NCI-H226 (cell line): ENCODE measurements around the gene TMEM47.

Source experiments
- DNase-seq: peaks from one replicate; pipeline ENCODE4 v3.0.0-alpha.2; 2015

Gene TMEM47

GRCh38 chrX:34656842-34657725, at the start of gene TMEM47:
TMEM47 (minus strand) TSS chrX:34657285; CDS start chrX:34657029, 256 bp downstream.
- DNase-seq = no peak

- no peak for DNase-seq
Measured at GRCh38 chrX:34687095-34687494, 30.0 kb upstream of the TMEM47 start.

DNA sequence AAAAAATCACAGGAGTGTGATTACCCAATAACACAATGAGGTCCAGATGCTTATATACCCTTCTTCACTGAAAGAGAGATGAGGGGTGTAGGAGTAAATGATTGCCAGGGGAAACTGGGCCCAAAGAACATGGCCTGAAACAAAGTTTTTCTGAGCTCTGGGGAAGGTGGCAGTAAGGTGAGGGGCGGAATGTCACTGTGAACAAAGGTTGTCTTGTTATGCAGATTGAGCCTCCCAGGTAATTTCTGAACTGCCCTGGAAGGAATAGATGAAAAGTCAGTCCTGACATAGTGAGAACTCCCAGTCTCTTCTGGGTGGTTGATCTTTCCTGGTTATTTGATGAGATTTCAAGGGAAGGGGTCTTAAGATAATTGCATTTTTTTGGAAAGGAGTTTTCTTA, 2.5 kb upstream of the TMEM47 start:
- DNase-seq = no peak

- no peak for DNase-seq
Measured at GRCh38 chrX:34658326-34658725, 1.2 kb upstream of the TMEM47 start.

DNA sequence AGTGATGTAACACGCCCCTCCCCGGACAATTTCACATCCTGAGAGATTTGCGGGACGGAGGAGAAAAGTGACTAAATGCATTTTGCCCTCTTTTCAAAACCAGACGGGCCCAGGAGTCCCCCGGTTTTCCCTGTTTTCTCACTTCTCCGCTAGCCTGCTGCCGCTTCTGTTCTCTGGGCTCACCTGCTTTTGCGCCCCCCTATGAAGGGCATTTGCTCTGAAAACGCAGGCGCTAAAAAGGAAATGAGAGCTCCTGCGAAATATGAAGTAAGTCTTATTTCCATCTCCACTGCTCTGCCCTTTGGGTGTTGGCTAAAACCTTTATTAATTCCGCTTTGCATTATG, 613 bp upstream of the TMEM47 start:
- no peak for DNase-seq

GRCh38 chrX:34656467-34656841, 631 bp downstream of the TMEM47 start:
- DNase-seq = no peak

DNA sequence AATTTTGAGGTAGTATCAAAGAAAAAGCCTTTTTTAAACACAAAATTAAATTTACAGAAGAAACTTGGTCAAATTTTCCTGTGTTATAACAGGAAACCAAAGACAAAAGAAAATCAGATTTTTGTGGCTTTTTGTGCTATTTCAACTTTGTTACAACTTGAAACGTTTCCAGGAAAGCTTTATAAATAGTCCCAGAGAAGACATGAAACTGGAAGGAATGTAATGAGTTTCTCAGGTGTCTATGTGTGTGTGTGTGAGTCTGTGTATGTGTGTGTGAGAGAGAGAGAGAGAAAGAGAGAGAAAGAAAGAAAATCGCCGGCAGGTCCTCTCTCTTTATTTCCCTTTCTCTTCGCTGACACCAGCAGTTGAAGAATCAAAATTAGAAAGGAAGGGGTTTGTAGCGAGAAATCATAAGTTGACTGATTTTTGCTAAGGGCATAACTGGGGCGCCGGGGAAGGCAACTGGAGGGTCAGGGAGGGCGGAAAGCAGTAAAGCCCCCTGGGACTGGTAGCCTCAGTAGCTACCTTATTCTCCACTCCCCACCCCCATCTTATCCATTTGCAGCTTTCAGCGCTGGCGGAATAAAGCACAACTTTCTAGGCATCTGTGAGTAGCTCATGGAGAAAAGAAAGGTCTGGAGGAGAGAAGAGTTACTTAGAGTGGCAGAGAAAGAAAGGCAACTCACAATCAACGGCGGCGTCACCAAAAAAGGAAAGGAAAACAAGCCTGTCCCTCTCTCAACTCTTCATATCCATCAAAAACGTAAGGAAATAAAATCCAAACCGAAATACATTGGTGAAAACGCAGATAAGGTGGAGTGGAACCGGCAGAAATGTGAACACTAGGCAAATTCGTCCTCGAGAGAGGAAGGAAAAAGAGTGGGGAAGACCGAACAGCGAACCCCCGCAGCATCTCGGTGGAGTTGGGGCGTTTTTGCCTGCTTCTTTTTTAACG, 1.3 kb downstream of the TMEM47 start:
- no peak for DNase-seq

DNA sequence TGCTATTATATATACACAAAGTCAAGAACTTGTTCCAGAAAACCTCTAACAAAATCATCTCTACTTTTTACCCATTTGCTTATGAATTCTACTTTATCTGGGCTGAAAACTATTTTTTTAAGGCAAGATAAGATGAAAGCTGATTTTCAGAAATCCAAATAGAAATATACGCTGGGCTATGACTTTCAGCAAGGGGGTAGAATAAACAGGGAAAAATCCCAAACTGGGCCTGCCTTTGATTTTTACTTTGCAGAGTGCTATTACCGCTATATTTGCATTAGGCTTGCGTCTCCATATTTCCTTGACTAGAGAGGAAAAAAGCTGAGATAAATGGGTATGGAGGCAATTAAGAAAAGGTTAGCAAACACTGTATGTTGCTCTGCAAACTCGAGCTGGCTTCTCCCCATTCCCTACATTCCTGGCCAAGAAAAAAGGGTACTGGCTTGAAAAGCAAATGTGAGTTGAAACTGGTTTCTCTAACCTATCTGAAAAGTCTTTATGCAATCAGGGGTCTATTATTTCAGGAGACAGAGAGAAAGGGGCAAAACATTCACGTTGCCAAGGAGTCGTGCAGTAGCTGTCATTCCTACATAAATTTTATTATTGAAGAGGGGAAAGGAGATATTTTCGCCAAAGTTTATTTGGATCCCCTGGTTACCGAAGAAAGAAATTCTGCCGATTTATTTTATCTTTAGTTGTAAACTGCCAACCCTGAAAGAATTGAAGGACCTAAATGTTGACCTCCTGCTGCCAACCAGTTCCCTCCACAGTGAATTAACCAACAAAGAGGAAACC, 2.2 kb downstream of the TMEM47 start:
- no peak for DNase-seq

GRCh38 chrX:34653811-34654210, 3.3 kb downstream of the TMEM47 start:
- DNase-seq = no peak

- DNase-seq = no peak
Measured at GRCh38 chrX:34642849-34643248, 14.2 kb downstream of the TMEM47 start.

DNA sequence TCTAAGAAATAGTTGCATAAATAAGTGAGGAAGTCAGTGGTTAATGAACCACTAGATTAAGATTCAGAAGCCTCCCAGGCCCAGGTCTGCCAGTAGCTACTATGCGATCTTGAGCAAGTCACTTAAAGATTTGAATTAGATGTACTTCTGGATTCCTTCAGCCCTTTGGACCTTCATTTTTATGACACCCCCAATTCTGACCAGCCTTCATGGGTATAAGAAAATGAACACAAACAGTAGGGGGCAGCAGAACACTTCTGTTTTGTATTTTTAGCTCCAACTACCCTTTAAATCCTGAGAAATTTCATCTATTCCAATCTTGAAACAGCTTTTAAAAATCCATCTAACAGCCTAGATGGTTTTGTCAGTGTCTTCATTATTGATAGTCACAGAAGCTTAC, 19.0 kb downstream of the TMEM47 start:
- DNase-seq = no peak

DNA sequence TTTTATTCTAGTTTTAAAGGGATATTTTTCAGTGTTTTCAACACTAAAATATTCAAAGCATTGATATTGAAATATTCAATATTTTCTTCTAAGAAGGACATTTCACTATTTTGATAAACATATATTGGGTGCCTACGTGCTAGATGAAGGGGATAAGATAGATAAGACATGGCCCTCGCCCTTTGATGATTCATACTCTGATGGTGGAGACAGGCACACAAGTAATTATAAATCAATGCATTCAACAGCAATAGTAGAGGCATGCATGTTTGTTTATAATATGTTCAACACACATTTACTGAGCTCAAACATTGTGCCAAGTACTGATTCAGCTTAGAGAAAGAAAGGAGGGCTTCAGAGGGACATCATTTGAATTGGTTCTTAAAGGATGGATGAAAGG, 22.7 kb downstream of the TMEM47 start:
- no peak for DNase-seq

- DNase-seq = no peak
Measured at GRCh38 chrX:34632384-34632783, 24.7 kb downstream of the TMEM47 start.

GRCh38 chrX:34631479-34632220, 25.4 kb downstream of the TMEM47 start:
- DNase-seq = no peak

DNA sequence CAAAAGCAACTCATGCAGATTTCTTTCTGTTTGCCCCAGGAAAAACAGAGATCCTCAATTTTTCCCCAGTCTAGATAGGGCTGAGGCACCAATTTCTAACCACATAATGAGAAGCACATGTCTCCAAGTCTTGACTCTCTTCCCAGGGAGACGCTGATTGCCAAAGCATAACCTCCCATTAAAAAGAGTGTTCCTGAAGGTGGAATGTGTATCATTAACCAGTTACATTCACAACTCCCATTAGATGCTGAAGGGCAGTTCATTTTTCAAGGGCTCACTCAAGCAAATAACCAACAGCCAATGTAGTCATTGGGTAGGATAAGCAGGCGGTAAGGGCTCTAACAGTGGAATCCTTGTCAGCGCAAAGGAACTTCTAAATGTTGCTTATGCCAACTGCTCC, 27.5 kb downstream of the TMEM47 start:
- no peak for DNase-seq

DNA sequence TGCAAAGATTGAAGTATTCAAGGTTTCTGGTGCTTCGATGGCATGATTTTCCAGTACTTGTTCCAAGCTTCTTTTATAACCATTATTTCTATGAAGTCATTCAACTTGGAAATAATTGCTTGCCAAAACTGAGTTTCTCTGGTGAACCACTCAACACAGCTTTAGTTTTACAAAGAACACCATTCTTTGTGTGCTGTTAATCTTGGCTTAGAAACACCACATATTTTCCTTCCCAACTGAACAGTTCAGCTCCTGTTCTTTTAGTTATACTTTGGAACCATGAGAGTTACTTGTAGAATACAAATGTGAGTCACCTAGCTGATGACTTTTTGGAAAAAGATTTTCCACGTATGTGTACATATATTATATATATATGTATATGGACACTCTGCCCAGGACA, 32.7 kb downstream of the TMEM47 start:
- DNase-seq = no peak

- no peak for DNase-seq
Measured at GRCh38 chrX:34619920-34620319, 37.2 kb downstream of the TMEM47 start.

GRCh38 chrX:34612036-34612435, 45.0 kb downstream of the TMEM47 start:
- no peak for DNase-seq

GRCh38 chrX:34598362-34598761, 58.7 kb downstream of the TMEM47 start:
- DNase-seq = no peak

GRCh38 chrX:34586936-34587335, 70.1 kb downstream of the TMEM47 start:
- DNase-seq = no peak

DNA sequence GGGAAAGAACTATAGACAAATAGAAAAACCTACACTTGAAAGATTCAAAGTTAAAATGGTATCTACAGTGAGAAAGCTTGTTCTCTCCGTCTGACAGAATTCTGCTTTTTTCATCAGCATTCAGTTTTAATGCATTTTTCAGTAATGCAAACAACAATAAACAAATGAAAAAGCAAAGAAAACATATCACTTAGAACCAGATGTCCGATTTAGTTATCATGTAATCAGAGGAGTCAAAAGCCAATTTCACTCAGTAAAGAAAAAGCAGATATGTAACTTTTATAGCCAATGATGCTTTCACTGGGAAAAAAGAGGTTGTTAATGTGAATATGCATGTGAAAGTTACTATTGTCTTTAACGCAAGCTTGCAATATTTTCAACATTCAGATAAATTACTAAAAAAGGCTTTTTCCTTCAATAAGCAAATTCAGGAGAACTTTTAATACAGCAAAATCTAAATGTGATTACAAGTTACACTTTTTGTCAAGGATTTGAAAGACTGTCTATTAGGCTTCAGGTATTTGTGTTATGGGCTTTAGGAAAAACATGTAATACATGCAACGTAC, 70.7 kb downstream of the TMEM47 start:
- DNase-seq = no peak

- no peak for DNase-seq
Measured at GRCh38 chrX:34585561-34585960, 71.5 kb downstream of the TMEM47 start.
